PFSK-1 (cell line): Measurements from ENCODE around the gene CORO2A.

Experiments
- POLR2AphosphoS5 ChIP-seq: IDR thresholded peaks from 2 replicates; pipeline ENCODE4 v1.6.1; 2012; ENCODE audit warnings: low read depth, mild to moderate bottlenecking, control low read depth, low read length, moderate library complexity
- TAF1 ChIP-seq: IDR thresholded peaks from 2 replicates; pipeline ENCODE4 v1.6.1; 2012; ENCODE audit warnings: low read length, control low read depth, borderline replicate concordance; ENCODE audit not compliant: insufficient read depth
- TF ChIP-seq, protein P1 (sequence below), 2 experiments: IDR thresholded peaks; 2 replicates each; pipeline versions ENCODE4 v1.6.1 to v1.8.0; 2011 to 2012; ENCODE audit warnings: low read depth in 2 of 2, low read length in 2 of 2, control low read depth in 1 of 2, inconsistent platforms in 1 of 2, mild to moderate bottlenecking in 1 of 2, moderate library complexity in 1 of 2; ENCODE audit not compliant: insufficient read depth in 1 of 2

DNA sequence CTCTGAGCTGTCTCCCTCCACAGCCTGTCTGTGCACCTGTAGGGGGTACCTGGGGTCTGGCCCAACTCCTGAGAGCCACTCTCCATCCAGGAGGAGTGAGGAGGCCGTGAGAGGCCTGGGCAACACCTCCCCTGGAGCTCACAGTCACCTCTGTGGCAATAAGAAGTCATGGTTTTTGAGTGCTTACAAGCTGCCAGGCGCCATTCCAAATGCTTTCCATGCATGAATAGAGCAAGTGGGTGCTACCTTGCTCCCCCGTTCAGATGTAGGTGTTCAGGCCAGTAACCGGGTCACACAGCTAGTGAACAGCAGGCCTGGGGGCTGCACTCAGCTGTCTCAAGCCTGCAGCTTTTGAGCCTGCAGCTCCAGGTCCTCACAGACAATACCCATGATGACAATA is 30.6 kb downstream of the CORO2A start:
- TF ChIP-seq POLR2AphosphoS5 = no peak
- TF ChIP-seq, protein P1, sequence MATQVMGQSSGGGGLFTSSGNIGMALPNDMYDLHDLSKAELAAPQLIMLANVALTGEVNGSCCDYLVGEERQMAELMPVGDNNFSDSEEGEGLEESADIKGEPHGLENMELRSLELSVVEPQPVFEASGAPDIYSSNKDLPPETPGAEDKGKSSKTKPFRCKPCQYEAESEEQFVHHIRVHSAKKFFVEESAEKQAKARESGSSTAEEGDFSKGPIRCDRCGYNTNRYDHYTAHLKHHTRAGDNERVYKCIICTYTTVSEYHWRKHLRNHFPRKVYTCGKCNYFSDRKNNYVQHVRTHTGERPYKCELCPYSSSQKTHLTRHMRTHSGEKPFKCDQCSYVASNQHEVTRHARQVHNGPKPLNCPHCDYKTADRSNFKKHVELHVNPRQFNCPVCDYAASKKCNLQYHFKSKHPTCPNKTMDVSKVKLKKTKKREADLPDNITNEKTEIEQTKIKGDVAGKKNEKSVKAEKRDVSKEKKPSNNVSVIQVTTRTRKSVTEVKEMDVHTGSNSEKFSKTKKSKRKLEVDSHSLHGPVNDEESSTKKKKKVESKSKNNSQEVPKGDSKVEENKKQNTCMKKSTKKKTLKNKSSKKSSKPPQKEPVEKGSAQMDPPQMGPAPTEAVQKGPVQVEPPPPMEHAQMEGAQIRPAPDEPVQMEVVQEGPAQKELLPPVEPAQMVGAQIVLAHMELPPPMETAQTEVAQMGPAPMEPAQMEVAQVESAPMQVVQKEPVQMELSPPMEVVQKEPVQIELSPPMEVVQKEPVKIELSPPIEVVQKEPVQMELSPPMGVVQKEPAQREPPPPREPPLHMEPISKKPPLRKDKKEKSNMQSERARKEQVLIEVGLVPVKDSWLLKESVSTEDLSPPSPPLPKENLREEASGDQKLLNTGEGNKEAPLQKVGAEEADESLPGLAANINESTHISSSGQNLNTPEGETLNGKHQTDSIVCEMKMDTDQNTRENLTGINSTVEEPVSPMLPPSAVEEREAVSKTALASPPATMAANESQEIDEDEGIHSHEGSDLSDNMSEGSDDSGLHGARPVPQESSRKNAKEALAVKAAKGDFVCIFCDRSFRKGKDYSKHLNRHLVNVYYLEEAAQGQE (IDR thresholded peaks at IDR 0.05; ENCODE audit: insufficient read depth in 1 of 2, low read depth in 2 of 2, low read length in 2 of 2) = no peak
- no peak for TF ChIP-seq TAF1
